G401 (cell line): ENCODE data around the gene ARMH1. TPM values are rescaled to one million over a fixed set of nuclear protein-coding genes. Genes with fewer than 3 reads are reported as not detected.
"Not testable (repeated sequence)": the region's sequence is repeated elsewhere in the genome, so short reads cannot be mapped to it uniquely, and the experiment has no call there.

Experiments used
- DNase-seq: peaks from one replicate; pipeline ENCODE4 v3.0.0-alpha.2; 2015; ENCODE audit warnings: low spot score
- in situ Hi-C: cut with HindIII; loops from 2 replicates; pipeline ENCODE4 v1.10.0; 2016; ENCODE audit warnings: low sequenced_read_pairs, mixed read lengths
- total RNA-seq: library from RNA; depleted of rRNA; stranded (reverse); fragments of >200 nt; shearing (Covaris generic); gene quantifications from 2 replicates; pipeline ENCODE4 v1.2.3, GENCODE V29; 2014; rRNA removed

The ARMH1 gene
- total RNA-seq, 1 experiment from 2014 or later: not detected

GRCh38 chr1:44740179-44740617, 65.7 kb downstream of the ARMH1 start:
- in situ Hi-C loops: no loop called here

GRCh38 chr1:44743211-44743610, 68.7 kb downstream of the ARMH1 start:
- in situ Hi-C loops: no loop called here
- DNase-seq: no peak

More at GRCh38 chr1:44740179-44740617, 65.7 kb downstream of the ARMH1 start:
- DNase-seq: no peak

GRCh38 chr1:44747878-44748277, 73.4 kb downstream of the ARMH1 start:
- DNase-seq: no peak
- in situ Hi-C loops: no loop called here

GRCh38 chr1:44757420-44757819, 82.9 kb downstream of the ARMH1 start:
- no peak for DNase-seq
- in situ Hi-C loops: no loop called here

- in situ Hi-C loops: no loop called here
These were observed 84.6 kb downstream of the ARMH1 start for GRCh38 chr1:44759077-44759476.

GRCh38 chr1:44760876-44761275, 86.4 kb downstream of the ARMH1 start:
- in situ Hi-C loops: no loop called here
- DNase-seq: no peak

More at GRCh38 chr1:44759077-44759476, 84.6 kb downstream of the ARMH1 start:
- no peak for DNase-seq

- in situ Hi-C loops, DNase-seq: not testable (repeated sequence)
These were observed 91.9 kb downstream of the ARMH1 start for GRCh38 chr1:44766421-44766820.

Other genes with a start within 250 kb of the ARMH1 start
- 17.7 and 23.1 TPM in 2 replicates for gene TMEM53, start 233 bp upstream of the ARMH1 start, total RNA-seq
- gene RNU5D-1, start 56.5 kb downstream of the ARMH1 start, total RNA-seq: not detected in 2 replicates
- 74.3 and 85.9 TPM in 2 replicates for gene KIF2C, start 65.1 kb downstream of the ARMH1 start, total RNA-seq
- gene RPS8, start 100.8 kb downstream of the ARMH1 start, total RNA-seq: 3,222 and 3,561 TPM in 2 replicates
- 2.2 and 2.3 TPM in 2 replicates for gene BEST4, start 113.5 kb downstream of the ARMH1 start, total RNA-seq
- 8.0 and 8.5 TPM in 2 replicates for gene PLK3, start 125.7 kb downstream of the ARMH1 start, total RNA-seq
- gene DYNLT4, start 132.6 kb downstream of the ARMH1 start, total RNA-seq: 2.9 and 14.6 TPM in 2 replicates
- 1.1 and 1.3 TPM in 2 replicates for gene BTBD19, start 133.8 kb downstream of the ARMH1 start, total RNA-seq
- 0.18 and 0.27 TPM in 2 replicates for gene PTCH2, start 168.5 kb downstream of the ARMH1 start, total RNA-seq